Measurements from ENCODE around the gene CFDP1. TPM values are rescaled to one million over a fixed set of nuclear protein-coding genes. Genes with fewer than 3 reads are reported as not detected.

CFDP1 gene
- total and polyA plus RNA-seq, 2 of the 13 experiments (the other 11 are each of a cell fraction or from before 2014, with no cell fraction given), result 78.6 to 153 TPM

GRCh38 chr16:75265911-75266701 lies 167.2 kb downstream of the CFDP1 start (continued):
- TF ChIP-seq, protein P1, sequence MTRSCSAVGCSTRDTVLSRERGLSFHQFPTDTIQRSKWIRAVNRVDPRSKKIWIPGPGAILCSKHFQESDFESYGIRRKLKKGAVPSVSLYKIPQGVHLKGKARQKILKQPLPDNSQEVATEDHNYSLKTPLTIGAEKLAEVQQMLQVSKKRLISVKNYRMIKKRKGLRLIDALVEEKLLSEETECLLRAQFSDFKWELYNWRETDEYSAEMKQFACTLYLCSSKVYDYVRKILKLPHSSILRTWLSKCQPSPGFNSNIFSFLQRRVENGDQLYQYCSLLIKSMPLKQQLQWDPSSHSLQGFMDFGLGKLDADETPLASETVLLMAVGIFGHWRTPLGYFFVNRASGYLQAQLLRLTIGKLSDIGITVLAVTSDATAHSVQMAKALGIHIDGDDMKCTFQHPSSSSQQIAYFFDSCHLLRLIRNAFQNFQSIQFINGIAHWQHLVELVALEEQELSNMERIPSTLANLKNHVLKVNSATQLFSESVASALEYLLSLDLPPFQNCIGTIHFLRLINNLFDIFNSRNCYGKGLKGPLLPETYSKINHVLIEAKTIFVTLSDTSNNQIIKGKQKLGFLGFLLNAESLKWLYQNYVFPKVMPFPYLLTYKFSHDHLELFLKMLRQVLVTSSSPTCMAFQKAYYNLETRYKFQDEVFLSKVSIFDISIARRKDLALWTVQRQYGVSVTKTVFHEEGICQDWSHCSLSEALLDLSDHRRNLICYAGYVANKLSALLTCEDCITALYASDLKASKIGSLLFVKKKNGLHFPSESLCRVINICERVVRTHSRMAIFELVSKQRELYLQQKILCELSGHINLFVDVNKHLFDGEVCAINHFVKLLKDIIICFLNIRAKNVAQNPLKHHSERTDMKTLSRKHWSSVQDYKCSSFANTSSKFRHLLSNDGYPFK (CRISPR knock-in tag; IDR thresholded peaks at IDR 0.05; ENCODE audit: borderline replicate concordance), result peak; percentile 14; the same call in 1 of the 2 replicates
- TF ChIP-seq HMG20A (CRISPR knock-in tag; IDR thresholded peaks at IDR 0.05; ENCODE audit: borderline replicate concordance) (no peak), NFRKB (IDR thresholded peaks at IDR 0.05) (no peak), ZNF329 (CRISPR knock-in tag; IDR thresholded peaks at IDR 0.05; ENCODE audit: low read depth) (no peak), ZBTB20 (CRISPR knock-in tag; IDR thresholded peaks at IDR 0.05; ENCODE audit: borderline replicate concordance, low read depth) (no peak; the same call in 1 of the 2 replicates), HMGA1 (CRISPR knock-in tag; conservative IDR thresholded peaks at IDR 0.05) (0 out of 2 replicates have a peak, but pooled peaks have one; percentile 27), ZNF646 (CRISPR knock-in tag; IDR thresholded peaks at IDR 0.05) (no peak), ISX (CRISPR knock-in tag; conservative IDR thresholded peaks at IDR 0.05) (no peak), ZBTB38 (CRISPR knock-in tag; IDR thresholded peaks at IDR 0.05) (peak; percentile 77), TBX2 (CRISPR knock-in tag; IDR thresholded peaks at IDR 0.05; ENCODE audit: borderline replicate concordance) (peak; percentile 34), ZNF770 (CRISPR knock-in tag; IDR thresholded peaks at IDR 0.05) (peak; percentile 86), MAZ (IDR thresholded peaks at IDR 0.05; ENCODE audit: borderline replicate concordance, low read depth, low read length) (peak; percentile 35; the same call in 1 of the 2 replicates), MAZ (CRISPR knock-in tag; IDR thresholded peaks at IDR 0.05; ENCODE audit: low read depth) (peak; percentile 85), HNRNPK (IDR thresholded peaks at IDR 0.05; ENCODE audit: low read depth, low read length, poor library complexity, severe bottlenecking) (peak; percentile 94), ZNF563 (CRISPR knock-in tag; IDR thresholded peaks at IDR 0.05) (peak; percentile 63; the same call in 1 of the 2 replicates), RFX5 (IDR thresholded peaks at IDR 0.05; ENCODE audit: low read depth, low read length) (no peak)

All from HepG2 (cell line).